Stromal cell of bone marrow (primary cell): ENCODE data around the gene SPTB.

Experiments
- DNase-seq: peaks from one replicate; pipeline ENCODE4 v3.0.0-alpha.2; 2012; ENCODE audit warnings: low read depth

Gene SPTB

GRCh38 chr14:64885559-64885958, 5.9 kb upstream of the SPTB start:
- no peak for DNase-seq

GRCh38 chr14:64880221-64881121, 764 bp upstream of the SPTB start:
- DNase-seq, result no peak

DNA sequence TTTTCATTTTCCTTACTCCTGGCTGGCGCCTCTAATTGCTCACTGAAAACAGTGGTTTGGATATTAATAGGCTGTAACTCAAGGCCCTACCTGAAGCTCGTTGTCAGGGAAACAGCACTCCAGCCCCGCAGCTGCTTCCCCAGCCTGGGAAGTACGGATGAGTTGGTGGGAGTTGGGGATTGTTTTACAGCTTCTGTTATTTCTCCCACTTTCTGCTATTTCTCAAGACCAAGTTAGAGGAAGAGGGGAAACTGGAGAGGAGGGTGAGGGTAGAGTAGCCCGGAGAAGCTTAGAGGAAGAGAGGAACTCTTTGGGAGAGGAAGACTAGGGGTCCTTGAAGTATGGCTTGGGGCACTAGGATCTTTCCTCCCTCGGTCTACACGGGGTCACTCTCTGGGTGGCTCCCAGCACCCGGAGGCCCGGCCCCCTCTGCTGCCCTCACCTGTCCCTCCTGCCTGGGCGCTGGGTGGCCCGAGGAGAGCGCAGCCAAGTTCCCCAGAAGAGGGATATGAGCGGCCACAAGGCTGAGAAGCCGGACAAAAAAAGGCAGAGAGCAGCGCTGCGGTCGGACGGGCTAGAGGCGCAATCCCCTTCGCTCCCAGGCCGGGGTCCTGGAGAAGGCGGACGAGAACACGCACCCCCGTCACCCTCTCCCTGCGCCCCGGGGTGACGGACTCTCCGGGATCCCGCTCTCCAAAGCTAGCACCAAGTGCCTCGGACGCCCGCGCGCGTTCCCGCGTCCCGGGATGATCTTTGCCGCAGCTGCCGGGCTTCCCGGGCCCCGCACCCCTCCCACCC, 671 bp downstream of the SPTB start:
- DNase-seq, result no peak

DNA sequence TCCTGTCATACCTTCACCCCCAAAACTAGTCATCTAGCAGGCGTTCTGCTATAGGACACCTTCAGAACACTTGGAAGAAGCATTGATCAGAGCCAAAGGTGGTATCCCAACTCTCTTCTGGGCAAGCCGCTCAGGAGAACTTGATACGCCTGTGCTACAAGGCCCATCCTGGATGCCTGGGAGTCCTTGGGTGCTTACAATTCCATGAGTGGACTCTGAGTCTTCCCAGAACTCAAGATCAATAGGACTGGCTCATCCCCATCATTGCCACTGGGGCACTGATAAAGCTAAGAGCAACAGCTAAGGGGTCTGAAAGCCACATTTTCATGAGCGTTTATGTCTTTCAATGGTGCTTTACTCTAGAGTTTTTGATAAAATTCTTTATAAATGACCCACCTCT, 1.9 kb downstream of the SPTB start:
- DNase-seq, result no peak

DNA sequence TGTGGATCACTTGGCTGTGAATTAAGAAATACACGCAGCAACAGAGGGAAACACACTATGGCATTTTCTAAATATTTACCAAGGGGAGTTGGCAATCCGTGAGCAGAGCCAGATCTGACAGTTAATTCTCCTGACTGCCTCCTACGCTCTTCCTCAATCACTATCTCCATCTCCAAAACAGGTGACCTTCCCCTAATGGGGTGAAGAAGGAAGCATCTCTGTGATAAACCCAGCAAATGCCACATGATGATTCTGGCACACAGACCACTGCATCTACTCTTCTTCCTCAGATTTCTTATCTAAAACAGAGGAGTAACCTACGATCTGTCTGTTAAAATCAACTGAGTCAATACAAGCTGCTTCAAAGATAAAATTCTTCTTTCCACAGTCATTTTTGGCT, 4.4 kb downstream of the SPTB start:
- DNase-seq, result no peak

GRCh38 chr14:64873506-64874219, 6.0 kb downstream of the SPTB start:
- no peak for DNase-seq

GRCh38 chr14:64871344-64871743, 8.4 kb downstream of the SPTB start:
- no peak for DNase-seq

- no peak for DNase-seq
These were observed 9.5 kb downstream of the SPTB start for GRCh38 chr14:64870160-64870559.

GRCh38 chr14:64868841-64869240, 10.9 kb downstream of the SPTB start:
- DNase-seq, result no peak

DNA sequence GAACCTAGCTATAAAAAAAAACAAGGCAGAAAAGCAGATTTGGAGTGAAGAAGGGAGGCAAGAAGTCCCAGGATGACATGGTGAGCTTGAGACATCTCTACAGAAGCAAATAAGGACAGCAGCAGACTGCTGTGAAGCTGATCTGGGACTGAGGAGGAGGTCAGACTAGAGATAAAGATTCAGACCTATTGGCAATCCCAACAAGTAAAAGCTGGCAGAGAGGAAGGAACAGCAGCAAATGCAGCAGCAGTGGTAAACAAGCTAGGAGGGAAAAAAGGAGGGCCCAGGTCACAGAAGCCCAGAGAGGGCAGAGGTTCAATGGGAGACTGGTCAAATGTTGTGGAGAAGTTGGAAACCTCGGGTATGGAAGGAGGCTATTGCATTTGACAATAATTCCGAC, 11.3 kb downstream of the SPTB start:
- DNase-seq, result no peak

DNA sequence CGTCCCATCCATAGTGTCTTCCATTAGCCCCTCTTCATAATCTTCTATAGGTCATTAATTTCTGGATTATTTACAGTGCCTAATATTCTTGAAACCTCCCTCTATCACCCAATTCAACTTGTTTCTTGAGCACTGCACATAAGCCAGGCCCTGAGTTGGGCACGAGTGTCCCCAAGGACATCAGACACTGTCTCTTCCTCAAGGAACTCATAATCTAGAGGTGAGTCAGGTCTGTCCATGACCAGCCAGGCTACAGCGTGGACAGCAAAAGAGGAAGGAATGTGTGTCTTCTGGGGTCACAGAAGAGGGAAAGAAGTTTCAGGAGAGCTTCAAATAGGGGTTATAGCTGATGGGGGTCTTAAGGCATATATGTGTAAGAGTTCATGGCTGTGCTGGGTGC, 12.5 kb downstream of the SPTB start:
- no peak for DNase-seq

DNA sequence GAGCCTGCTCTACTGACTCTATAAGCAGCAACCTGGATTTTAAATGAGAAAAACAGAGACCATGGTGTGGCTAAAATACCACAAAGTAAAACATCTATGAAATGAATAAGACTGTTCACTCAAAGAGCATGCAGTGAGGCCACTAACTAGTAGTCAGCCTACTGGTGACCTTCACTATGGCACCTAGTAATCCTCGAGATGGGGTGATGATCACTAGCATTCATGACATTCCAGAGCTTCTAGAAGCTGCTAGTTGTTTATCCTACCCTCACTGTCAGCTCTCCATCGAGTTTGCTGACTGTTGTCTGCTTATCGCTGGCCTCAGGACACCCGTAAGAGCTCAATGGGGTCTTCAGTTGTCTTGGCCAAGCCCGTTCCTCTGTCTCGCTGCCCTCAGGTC, 13.7 kb downstream of the SPTB start:
- DNase-seq, result no peak

GRCh38 chr14:64865109-64865508, 14.6 kb downstream of the SPTB start:
- DNase-seq, result no peak

- DNase-seq, result no peak
These were observed 15.4 kb downstream of the SPTB start for GRCh38 chr14:64864258-64864657.

- DNase-seq, result no peak
These were observed 17.8 kb downstream of the SPTB start for GRCh38 chr14:64861916-64862315.

GRCh38 chr14:64860039-64860438, 19.7 kb downstream of the SPTB start:
- no peak for DNase-seq

- DNase-seq, result no peak
These were observed 21.5 kb downstream of the SPTB start for GRCh38 chr14:64857979-64858744.

GRCh38 chr14:64856529-64857445, 22.9 kb downstream of the SPTB start:
- peak; percentile 3 for DNase-seq

- no peak for DNase-seq
These were observed 23.8 kb downstream of the SPTB start for GRCh38 chr14:64855721-64856528.
